Cardiac muscle cell (in vitro differentiated cells and primary cell): Measurements from ENCODE around the gene SPOCK2. TPM values are rescaled to one million over a fixed set of nuclear protein-coding genes. Genes with fewer than 3 reads are reported as not detected.

ENCODE experiments used
- DNase-seq, 2 donors: peaks; one replicate each; pipeline versions ENCODE4 v3.0.0 to v3.0.0-alpha.2; 2010 to 2017; ENCODE audit warnings: low read depth in 1 of 2, low spot score in 1 of 2
- H3K27ac ChIP-seq: fragments of 200-600 bp; sonication (generic); 2 replicates; pipeline ENCODE4 v1.5.1; 2016
- H3K27me3 ChIP-seq: fragments of 200-600 bp; sonication (generic); 2 replicates; pipeline ENCODE4 v1.6.0; 2016; ENCODE audit warnings: control low read depth
- H3K36me3 ChIP-seq: fragments of 200-600 bp; sonication (generic); 2 replicates; pipeline ENCODE4 v1.5.1; 2016; ENCODE audit warnings: control low read depth
- H3K4me1 ChIP-seq: fragments of 200-600 bp; sonication (generic); 2 replicates; pipeline ENCODE4 v1.8.1; 2017; ENCODE audit warnings: low read depth, mild to moderate bottlenecking, mixed run types
- H3K4me3 ChIP-seq: fragments of 200-600 bp; sonication (generic); 2 replicates; pipeline ENCODE4 v1.5.1; 2016; ENCODE audit warnings: mild to moderate bottlenecking
- H3K9me3 ChIP-seq: fragments of 200-600 bp; sonication (generic); 2 replicates; pipeline ENCODE4 v1.5.1; 2017; ENCODE audit warnings: low read depth, mild to moderate bottlenecking, control low read depth
- CTCF ChIP-seq: IDR thresholded peaks from 2 replicates; pipeline ENCODE4 v1.5.1; 2012; ENCODE audit warnings: low read depth, mild to moderate bottlenecking, low read length
- polyA plus RNA-seq: library from polyadenylated mRNA; unstranded; fragments of >200 nt; fragmentation: Nextera tagmentation; extraction: Ambion mirVana; gene quantifications from 2 replicates; pipeline ENCODE4 v1.2.1, GENCODE V29; 2016
- total RNA-seq: library from RNA; depleted of rRNA; stranded (reverse); fragments of >200 nt; gene quantifications from 2 replicates; pipeline ENCODE4 v1.2.3, GENCODE V29; 2016

Gene SPOCK2
- total and polyA plus RNA-seq, 2 experiments from 2014 or later = 3.9 to 5.0 TPM

- Histone ChIP-seq H3K27ac (no peak overlapping the region), H3K4me1 (peaks cover 9% of the 10 kb centered on the region), H3K4me3 (no peak overlapping the region), H3K9me3 (no peaks in the 10 kb centered on the region), H3K27me3 (no peaks in the 10 kb centered on the region), H3K36me3 (no peaks in the 10 kb centered on the region)
- DNase-seq = no peak
- no peak for TF ChIP-seq CTCF
Observed at GRCh38 chr10:72076756-72077155, 11.6 kb downstream of the SPOCK2 start.

- TF ChIP-seq CTCF = no peak
- H3K4me1 ChIP-seq = peaks cover 9% of the 10 kb centered on the region
- DNase-seq = no peak
Observed at GRCh38 chr10:72075376-72076115, 12.8 kb downstream of the SPOCK2 start.

GRCh38 chr10:72074574-72075375 is 13.6 kb downstream of the SPOCK2 start:
- DNase-seq = no peak
- no peak overlapping the region for H3K4me3 ChIP-seq
- no peaks in the 10 kb centered on the region for H3K9me3 ChIP-seq
- H3K36me3 ChIP-seq = no peaks in the 10 kb centered on the region
- no peak overlapping the region for H3K27ac ChIP-seq
- TF ChIP-seq CTCF = no peak
- peaks cover 9% of the 10 kb centered on the region for H3K4me1 ChIP-seq
- H3K27me3 ChIP-seq = no peaks in the 10 kb centered on the region

More at GRCh38 chr10:72075376-72076115, 12.8 kb downstream of the SPOCK2 start:
- no peaks in the 10 kb centered on the region for H3K36me3 ChIP-seq
- H3K4me3 ChIP-seq = no peak overlapping the region
- H3K27ac ChIP-seq = no peak overlapping the region
- H3K27me3 ChIP-seq = no peaks in the 10 kb centered on the region
- H3K9me3 ChIP-seq = no peaks in the 10 kb centered on the region

GRCh38 chr10:72073708-72074573 is 14.4 kb downstream of the SPOCK2 start:
- Histone ChIP-seq H3K36me3 (no peaks in the 10 kb centered on the region), H3K4me1 (peaks cover 9% of the 10 kb centered on the region), H3K9me3 (no peaks in the 10 kb centered on the region), H3K27me3 (no peaks in the 10 kb centered on the region), H3K27ac (peak overlapping the region; percentile 1), H3K4me3 (no peak overlapping the region)
- no peak for TF ChIP-seq CTCF
- no peak for DNase-seq

GRCh38 chr10:72072639-72073038 is 15.7 kb downstream of the SPOCK2 start:
- H3K27ac ChIP-seq = no peak overlapping the region
- no peak overlapping the region for H3K4me3 ChIP-seq
- TF ChIP-seq CTCF = no peak
- DNase-seq = no peak
- peaks cover 9% of the 10 kb centered on the region for H3K4me1 ChIP-seq
- no peaks in the 10 kb centered on the region for H3K9me3 ChIP-seq
- H3K36me3 ChIP-seq = no peaks in the 10 kb centered on the region
- no peaks in the 10 kb centered on the region for H3K27me3 ChIP-seq
